Measurements from ENCODE around the gene TEX2.

GRCh38 chr17:64156670-64157069, 106.4 kb downstream of the TEX2 start:
- no peak for TF ChIP-seq ARNT (IDR thresholded peaks at IDR 0.05)
- no peak for TF ChIP-seq GATA2 (CRISPR knock-in tag; IDR thresholded peaks at IDR 0.05)
